ENCODE data around the gene KLHL22.
"Not testable (repeated sequence)": the region's sequence is repeated elsewhere in the genome, so short reads cannot be mapped to it uniquely, and the experiment has no call there.

Gene KLHL22

DNA sequence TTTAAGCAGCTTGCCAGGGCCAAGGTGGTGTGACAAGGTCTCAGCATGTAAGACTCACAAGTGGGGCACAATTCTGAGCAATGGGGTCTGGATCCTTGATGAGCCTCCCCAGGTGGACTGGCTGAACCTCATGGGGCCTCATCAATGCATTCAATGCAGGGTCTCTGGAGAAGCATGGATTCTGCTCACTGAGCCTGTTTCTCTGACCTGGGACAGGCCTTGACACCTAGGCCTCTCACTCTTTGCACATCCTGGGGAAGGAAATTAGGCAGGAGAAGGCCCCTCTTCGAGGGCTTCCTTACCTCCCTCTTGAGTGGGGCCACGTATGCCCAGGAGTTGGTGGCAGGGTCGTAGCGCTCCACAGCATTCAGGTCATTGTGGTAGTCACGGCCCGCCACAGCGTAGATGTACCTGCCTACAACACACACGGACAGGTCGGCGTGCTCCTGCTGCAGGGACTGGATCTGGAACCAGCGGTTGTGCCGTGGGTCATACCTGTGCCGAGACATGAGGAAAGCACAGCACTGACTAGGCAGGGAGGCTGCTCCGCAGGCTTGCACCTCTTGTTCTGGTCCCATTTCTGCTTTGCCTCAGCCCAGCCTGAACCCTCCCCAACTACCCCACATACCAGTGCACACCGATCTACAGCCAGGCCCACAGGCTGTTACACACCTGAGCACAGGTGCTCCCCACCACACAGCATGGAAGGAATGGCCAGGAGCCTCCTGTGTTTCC, 37.9 kb downstream of the KLHL22 start:
- no peak for TF ChIP-seq CTCF (conservative IDR thresholded peaks at IDR 0.05; ENCODE audit: control insufficient read depth, insufficient read depth, low read depth, low read length)
- H3K4me3 ChIP-seq (ENCODE audit: control insufficient read depth, low read depth, low read length), result no peak overlapping the region
- DNase-seq (ENCODE audit: low read depth), result no peak

DNA sequence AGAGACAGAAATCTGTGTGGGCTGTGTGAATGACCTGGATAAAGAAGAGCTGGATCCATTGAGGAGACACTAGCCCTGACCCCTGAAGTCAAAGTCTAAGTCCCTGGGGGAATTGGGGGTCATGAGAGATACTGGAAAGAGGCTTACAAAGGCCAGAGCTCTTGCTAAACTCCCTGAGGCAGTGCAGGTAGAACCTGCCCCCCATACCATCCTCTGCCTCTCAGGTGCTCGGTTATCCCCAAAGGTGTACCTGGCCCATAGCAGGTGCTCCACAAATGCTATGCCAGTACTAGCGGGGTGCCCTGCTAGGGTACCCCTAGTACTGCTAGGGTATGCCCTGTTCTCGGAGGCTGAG, 38.9 kb downstream of the KLHL22 start:
- no peak for DNase-seq (ENCODE audit: low read depth)
- no peak overlapping the region for H3K4me3 ChIP-seq (ENCODE audit: control insufficient read depth, low read depth, low read length)
- no peak for TF ChIP-seq CTCF (conservative IDR thresholded peaks at IDR 0.05; ENCODE audit: control insufficient read depth, insufficient read depth, low read depth, low read length)

- no peak overlapping the region for H3K4me3 ChIP-seq (ENCODE audit: control insufficient read depth, low read depth, low read length)
- peak; percentile 90 for TF ChIP-seq CTCF (conservative IDR thresholded peaks at IDR 0.05; ENCODE audit: control insufficient read depth, insufficient read depth, low read depth, low read length)
- DNase-seq (ENCODE audit: low read depth), result peak; percentile 83
These were observed 39.4 kb downstream of the KLHL22 start for GRCh38 chr22:20456064-20456721.

DNA sequence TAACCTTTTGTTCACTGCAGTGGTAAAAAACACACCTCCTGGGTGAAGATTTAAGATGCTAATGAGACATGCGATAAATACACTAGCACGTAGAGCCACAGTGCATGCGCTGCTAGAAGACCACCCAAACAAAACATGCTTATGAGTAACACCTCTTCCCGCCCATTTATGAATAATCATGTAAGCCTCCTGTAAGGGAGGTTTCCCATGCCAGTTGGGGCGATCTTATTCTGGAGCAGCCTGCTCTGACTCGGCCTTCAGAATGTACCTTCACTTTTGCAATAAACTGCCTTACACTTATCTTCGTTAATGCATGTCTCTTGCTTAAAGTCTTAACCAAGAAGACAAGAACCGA, 39.9 kb downstream of the KLHL22 start:
- TF ChIP-seq CTCF (conservative IDR thresholded peaks at IDR 0.05; ENCODE audit: control insufficient read depth, insufficient read depth, low read depth, low read length), result no peak
- H3K4me3 ChIP-seq (ENCODE audit: control insufficient read depth, low read depth, low read length), result no peak overlapping the region
- DNase-seq (ENCODE audit: low read depth), result no peak

DNA sequence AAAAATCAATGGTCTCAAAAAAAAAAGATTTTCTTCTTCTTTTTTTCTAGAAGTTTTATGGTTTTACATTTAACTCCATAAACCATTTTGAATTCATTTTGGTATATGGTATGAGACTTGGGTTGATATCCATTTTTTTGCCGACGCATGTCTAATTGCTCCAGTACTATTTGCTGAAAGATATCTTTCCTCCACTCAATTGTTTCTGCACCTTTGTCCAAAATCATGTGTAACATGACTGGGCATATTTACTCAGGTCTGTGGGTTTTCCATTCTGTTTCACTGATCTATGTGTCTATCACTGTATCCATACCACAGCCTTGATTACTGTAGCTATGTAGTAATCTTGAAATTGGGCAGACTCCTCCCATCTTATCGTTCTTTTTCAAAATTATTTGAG, 42.4 kb downstream of the KLHL22 start:
- H3K4me3 ChIP-seq (ENCODE audit: control insufficient read depth, low read depth, low read length), result no peak overlapping the region
- no peak for DNase-seq (ENCODE audit: low read depth)
- no peak for TF ChIP-seq CTCF (conservative IDR thresholded peaks at IDR 0.05; ENCODE audit: control insufficient read depth, insufficient read depth, low read depth, low read length)

DNA sequence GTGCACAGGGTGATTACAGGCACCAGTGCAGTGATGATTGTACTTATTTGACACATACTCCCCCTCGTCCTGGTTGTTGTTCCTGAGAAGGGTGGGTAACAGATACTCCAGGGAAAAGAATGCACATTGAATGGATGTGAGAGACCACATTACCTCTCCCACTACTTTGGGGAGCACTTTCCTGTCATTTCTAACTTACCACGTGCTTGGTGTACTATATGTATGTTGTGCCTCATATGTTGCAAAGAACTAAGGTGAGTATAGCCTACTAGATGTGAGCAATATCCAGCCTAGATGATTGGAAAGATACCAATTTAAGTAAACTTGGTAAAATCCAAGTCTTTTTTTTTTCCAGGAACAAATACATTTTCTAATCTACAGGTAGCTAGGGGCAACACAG, 43.7 kb downstream of the KLHL22 start:
- DNase-seq (ENCODE audit: low read depth), result no peak

GRCh38 chr22:20451129-20451778, 44.3 kb downstream of the KLHL22 start:
- DNase-seq (ENCODE audit: low read depth); H3K4me3 ChIP-seq (ENCODE audit: control insufficient read depth, low read depth, low read length): not testable (repeated sequence)

More for the DNA sequence above, 43.7 kb downstream of the KLHL22 start:
- no peak for TF ChIP-seq CTCF (conservative IDR thresholded peaks at IDR 0.05; ENCODE audit: control insufficient read depth, insufficient read depth, low read depth, low read length)
- no peak overlapping the region for H3K4me3 ChIP-seq (ENCODE audit: control insufficient read depth, low read depth, low read length)

Measured in fibroblast of mammary gland (primary cell).